Renal pelvis (tissue), 4 donors: ENCODE data around the gene UBE2S. TPM values are rescaled to one million over a fixed set of nuclear protein-coding genes. Genes with fewer than 3 reads are reported as not detected.
"Not testable (repeated sequence)": the region's sequence is repeated elsewhere in the genome, so short reads cannot be mapped to it uniquely, and the experiment has no call there.

Experiments
- DNase-seq: peaks from one replicate; pipeline ENCODE4 v3.0.0-alpha.2; 2013
- polyA plus RNA-seq, 3 donors: library from polyadenylated mRNA; unstranded; fragments of 120-200 nt; gene quantifications; one replicate each; pipeline ENCODE4 v1.2.1, GENCODE V29; 2013; ENCODE audit not compliant: insufficient read length in 3 of 3

UBE2S gene
- polyA plus RNA-seq, 3 donors: 45.2 to 74.8 (median 57.4) TPM

DNA sequence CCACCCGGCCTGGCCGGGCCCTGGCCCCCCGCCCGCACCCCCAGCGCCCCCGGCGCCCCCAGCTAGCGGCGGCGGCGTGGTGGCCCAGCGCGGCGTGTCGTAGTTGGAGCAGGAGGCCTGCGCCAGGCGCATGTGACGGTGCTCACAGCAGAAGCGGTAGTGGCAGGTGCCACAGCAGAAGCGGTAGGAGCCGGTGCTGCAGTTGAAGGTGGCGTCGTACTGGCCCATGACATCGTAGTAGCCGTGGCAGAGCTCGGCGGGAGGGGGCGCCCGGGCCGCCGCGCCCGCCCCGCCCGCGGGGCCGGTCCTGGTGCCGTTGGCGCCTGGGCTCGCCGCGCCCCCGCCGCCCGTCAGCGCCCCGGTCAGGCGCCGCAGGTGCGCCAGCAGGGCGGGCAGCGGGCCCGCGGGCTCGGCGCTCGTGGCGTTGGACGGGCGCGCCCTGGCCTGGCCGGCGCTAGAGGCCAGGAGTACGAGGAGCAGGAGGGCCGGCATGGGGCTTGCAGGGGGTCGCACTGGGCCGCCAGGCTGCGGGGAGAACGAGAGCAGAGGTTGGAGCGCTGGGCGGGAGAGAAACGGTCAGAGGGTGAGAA, 34.9 kb upstream of the UBE2S start:
- DNase-seq: no peak

DNA sequence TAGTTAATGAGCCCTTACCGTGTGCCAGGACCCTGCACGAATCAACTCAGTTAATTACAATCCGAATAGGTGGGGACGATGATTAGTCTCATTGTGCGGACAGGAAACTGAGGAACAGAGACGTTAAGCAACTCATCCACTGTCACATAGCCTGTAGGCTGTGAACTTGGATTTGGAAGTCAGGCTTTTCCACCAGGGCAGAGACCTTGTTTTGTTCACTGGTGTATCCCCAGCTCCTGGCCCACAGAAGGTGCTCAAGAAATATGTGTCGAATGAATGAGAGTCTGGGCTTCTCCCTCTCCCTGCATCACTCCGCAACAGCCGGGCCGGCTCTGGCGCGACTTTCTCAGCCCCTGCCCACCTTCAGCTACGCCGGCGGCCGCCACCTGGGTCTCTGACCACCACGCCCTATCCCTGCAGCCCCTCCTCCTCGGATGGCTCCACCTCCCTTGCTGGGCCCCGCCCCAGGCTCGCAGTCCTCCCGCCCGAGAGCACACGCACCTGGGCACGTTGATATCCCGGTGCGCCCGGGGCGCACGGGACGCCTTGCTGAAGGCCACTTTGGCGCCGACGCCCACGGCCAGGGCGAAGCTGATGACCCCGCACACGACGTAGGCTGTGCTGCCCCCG, 34.2 kb upstream of the UBE2S start:
- no peak for DNase-seq

DNA sequence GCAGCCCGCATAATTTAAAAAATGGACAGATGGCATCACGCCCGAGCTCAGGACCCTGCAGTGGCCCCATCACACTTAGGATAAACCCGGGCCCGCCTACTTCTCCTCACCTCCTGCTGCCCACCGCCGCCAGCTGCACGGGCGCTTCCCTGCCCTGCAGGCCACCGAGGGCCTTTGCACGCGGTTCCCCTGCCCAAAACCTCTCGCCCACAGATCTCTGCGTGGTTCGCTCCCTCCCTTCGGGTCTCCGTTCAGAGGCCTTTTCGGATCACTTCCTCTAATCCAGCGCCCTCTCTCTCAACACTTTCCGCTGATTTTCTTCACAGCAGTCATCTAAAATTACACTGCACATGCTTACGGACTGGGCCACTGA, 33.7 kb upstream of the UBE2S start:
- DNase-seq: no peak

DNA sequence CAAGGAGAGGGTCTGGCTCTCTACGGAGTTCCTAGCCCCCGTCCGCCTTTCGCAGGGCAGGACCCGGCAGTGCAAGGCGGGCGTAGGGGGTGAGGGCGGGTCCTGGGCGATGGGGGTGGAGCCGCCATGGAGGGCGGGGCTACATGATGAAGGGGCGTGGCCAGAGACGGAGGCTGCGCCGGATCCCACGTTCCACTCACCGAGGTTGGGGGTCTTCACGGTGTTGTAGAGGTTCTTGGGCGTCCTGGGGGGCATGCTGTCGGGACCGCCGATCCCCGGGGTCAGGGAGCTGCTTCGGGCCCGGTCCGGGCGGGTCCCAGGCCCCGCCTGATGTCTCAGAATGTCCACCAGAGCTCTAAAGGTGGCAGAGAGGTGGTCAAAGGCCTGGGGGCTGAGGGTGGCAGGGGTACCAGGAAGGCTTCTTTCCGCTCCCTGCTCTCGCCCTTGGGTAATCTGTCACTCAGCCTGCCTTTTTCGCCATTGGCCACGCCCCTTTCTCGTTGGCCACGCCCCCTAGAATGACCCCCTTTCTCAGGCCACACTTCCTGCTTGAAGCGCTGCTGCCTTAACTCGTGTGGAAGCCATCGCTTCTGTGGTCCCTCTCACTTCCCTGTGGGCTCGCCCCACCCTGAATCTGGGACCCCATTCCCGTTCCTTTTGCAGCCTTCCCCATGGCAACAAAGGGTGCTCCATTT, 33.0 kb upstream of the UBE2S start:
- no peak for DNase-seq

DNA sequence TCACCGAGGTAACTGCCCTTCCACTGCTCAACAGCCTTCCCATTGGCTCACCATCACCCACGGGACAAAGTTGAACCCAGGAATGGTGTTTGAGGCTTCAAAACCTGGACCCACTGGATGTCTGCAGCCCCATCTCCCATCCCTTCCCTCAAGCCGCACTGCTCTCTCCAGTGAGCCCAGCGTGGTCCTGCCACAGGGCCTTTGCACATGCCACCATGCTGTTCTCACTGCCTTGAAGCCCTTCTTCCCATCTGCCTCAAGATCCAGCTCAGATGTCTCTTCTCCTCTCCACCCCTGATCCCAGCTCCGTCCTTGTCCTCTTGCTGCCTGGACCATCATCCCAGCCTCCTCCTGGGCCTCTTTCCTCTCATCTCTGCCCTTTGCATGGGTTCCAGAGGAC, 31.5 kb upstream of the UBE2S start:
- no peak for DNase-seq

DNA sequence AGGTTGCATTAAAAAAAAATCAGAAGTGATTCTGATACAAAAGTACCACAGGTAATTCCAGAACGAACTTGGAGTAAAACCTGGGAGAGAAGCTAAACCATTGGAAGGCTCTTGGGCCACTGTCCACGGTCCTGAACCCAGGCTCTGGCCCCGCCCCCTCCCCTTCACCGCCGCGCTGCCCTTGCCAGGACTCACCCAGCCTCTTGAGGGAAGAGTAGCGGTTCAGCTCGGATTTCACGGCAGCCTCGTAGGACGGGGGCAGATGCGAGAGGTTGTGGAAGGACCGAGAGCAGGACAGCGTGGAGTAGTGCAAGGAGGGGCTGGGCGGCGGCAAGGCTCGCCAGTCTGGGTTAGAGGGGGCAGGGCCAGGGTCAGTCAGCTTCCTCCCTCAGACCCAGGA, 29.8 kb upstream of the UBE2S start:
- DNase-seq: peak; percentile 77

DNA sequence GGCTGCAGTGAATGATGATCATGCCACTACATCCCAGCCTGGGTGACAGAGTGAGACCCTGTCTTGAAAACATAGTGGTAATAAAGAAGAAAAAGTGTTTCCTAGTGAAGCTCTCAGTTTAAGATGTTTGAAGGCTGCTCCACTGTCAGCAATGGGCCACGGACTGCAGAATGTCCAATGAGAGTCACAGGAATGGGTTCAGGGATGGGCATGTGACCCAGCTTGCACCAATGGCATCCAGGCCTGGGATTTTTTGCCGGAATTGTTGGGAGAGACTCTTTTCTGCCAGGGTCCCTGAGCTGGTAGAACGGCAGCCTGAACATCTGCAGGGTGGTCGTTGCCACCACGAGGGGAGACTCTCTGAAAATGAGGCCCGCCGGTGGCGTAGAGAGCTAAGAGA, 29.3 kb upstream of the UBE2S start:
- no peak for DNase-seq

DNA sequence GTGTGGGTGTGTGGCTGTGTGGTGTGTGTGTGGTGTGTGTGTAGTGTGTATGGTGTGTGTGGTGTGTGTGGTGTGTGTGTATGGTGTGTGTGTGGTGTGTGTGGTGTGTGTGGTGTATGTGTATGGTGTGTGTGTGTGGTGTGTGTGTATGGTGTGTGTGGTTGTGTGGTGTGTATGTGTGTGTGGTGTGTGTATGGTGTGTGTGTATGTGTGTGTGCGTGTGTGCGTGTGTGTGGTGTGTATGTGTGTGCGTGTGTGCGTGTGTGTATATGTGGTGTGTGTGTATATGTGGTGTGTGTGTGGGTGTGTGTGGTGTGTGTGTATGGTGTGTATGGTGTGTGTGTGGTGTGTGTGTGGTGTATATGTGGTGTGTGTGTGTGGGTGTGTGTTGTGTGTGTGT, 27.4 kb upstream of the UBE2S start:
- DNase-seq: no peak

DNA sequence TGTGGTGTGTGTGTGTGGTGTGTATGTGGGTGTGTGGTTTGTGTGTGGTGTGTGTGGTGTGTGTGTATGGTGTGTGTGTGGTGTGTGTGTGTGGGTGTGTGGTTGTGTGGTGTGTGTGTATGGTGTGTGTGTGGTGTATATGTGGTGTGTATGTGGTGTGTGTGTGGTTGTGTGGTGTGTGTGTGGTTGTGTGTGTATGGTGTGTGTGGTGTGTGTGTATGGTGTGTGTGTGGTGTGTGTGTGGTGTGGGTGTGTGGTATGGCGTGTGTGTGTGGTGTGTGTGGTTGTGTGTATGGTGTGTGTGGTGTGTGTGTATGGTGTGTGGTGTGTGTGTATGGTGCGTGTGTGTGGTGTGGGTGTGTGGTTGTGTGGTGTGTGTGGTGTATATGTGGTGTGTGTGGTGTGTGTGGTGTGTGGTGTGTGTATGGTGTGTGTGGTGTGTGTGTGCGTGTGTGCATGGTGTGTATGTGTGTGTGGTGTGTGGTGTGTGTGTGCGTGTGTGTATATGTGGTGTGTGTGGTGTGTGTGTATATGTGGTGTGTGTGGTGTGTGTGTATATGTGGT, 26.9 kb upstream of the UBE2S start:
- no peak for DNase-seq

DNA sequence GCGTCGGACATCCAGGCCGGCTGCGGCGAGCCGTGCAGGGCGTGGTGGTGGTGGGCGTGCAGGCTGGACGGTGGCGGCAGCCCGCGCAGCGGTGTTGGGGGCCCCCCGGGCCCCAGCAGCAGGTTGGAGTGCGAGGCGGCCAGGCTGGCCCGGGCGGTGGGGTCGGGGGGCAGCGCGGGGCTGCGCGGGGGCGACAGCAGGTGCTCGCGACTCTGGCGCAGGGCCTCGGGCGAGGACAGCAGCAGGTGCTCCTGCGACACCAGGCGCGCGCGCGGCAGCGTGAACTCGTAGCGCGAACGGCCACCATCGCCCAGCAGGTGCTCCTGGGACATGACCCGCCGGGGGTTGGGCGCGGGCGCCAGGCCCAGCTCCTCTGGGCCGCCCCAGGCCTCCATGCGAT, 25.7 kb upstream of the UBE2S start:
- no peak for DNase-seq

DNA sequence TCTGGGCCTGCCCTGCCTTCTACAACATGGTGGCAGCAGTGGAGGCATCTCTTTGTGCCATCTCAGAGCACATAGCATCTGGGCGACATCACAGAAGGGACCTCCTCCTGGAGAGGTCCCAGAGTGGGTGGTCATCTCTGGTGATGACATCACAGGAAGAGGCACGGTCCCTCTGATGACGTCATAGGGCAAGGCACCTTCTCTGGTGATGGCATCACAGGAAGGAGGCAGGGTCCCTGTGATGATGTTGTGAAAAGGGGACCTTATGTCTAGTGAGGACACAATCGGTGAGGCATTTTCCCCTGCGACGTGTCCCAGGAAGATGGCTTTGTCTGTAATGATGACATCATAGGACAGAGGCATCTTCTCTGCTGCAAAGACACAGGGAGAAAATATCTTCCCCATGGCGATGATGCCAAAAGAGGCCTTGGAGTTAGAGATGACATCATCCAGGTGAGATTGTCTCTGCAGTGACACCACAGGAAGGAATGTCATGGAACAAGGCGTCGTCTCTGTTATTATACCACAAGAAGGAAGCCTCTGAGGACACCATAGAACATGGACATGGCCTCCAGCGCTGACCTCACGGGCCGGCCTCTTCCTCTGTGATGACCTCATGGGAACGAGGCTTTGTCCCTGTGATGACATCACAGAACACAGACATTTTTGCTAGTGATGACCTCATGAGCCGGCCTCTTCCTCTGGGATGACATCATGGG, 24.8 kb upstream of the UBE2S start:
- no peak for DNase-seq

DNA sequence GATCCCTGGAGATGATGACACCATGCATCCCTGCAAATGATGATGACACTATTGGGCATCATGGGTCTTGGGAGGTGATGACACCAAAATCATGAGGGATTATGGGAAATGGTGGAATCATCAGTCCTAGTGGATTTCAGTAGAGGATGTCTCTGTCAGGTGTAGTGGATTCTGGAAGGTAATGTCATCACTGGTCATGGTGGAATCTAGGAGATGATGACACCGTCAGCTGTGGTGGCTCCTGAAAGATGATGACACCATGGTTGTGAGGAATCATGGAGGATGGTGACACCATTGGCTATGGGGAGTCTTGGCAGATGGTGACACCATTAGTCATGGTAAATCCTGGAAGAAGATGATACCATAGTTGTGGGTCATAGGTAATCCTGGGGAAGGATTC, 23.6 kb upstream of the UBE2S start:
- DNase-seq: no peak

DNA sequence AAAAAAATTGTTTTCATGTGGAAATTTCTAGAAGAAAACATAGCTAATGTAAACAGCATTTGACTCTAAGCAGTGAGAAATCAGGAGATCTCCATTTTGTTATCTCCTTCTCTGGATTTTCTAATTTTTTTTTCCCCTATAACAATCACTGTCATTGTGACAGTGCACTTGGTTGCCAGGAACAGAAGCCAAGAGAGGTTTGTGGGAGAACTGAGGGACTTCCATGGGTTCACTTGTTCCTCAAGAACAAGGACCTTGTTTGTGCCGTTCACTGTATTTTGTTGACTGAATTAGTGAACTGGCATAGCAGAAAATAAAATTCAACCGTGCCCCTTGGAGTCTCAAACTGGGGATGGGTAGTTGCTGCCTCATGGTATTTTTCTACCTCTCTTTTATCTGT, 18.5 kb upstream of the UBE2S start:
- no peak for DNase-seq

DNA sequence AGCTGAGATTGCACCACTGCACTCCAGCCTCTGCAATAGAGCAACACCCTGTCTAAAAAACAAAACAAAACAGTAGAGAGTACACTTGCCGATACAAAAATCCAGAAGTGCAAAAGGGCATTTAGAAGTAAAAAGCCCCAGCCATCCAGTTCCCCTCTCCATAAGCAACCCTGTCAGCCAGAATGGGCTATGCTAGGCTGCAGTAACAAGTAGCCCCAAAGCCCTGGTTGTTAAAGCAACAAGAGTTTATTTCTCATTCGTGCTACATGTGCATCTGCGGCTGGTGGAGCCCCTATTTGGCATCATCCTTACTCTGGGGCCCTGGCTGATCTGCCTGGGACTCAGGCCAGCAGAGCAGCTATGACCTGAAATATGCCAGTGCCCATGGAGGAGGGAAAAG, 16.9 kb upstream of the UBE2S start:
- DNase-seq: no peak

DNA sequence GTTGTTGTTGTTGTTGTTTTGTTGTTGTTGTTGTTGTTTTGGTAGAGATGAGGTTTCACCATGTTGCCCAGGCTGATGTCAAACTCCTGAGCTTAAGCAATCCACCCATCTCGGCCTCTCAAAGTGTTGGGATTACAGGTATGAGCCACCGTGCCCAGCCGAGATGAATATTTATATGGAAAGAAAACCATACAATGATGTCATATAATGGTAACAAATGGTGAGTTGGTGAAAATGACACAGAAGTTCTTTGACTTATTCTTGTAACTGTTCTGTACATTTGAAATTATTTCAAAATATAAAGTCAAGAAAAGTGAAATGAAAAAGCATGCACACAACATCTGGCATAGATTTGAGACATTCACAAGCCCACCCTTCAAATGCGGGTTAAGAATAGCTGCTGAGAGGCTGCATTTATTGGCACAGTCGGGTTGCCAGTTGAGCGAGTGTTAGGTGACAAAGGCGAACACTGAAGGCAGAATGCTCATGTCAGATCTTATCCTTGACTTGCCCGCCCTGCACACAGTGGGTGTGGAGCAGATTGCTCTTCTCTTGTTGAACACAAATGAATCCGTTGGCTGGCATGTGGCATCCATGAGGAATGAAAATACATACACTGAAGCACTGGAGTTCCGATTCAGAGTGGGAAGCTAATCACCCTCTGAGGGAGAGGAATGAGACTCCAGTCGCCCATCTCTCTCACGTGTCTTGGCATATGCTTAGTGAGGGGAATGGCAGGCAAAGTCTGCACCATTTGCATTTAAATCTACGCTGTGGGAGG, 15.8 kb upstream of the UBE2S start:
- no peak for DNase-seq

DNA sequence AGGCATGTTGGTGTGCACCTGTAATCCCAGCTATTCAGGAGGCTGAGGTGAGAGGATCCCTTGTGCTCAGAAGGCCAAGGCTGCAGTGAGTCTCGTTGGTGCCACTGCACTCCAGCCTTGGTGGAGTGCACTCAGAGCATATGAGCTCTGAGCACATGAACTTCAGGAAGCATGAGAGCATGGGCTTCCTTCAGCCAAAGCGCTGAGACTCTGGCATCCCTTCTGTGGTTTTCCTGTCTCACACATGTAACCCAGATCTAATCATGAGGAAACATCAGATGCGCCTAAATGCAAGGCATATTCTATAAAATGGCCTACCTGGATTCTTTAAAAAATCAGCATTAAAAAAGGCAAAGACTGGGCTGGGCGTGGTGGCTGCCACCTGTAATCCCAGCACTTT, 13.7 kb upstream of the UBE2S start:
- DNase-seq: not testable (repeated sequence)

DNA sequence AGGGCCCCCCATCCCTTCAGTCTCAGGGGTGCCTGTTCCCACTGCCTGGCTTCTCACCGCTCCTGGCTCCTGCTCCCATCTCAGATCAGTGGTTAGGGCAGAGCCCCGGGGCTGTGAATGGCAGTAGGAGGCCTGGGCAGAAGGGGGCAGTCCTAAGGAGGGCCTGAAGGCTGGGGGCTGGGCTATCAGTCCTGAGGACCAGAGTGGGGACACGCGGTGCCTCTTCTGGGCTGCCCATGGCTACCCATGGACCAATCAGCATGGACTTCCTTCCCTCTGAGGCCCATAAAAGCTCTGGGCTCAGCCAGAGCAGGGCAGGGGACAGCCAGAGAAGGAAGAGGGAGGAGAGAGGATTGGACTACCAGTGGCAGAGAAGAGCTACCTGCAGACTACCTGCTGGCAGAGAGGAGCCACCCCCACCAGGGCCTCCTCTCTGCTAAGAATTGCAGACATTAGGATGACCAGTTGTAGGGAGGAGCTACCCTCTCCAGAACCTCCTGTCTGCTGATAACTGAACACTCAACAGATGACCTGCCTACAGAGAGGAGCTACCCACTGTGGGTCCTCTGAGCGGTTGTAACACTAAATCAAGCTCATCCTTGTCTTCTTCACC, 12.1 kb upstream of the UBE2S start:
- no peak for DNase-seq

DNA sequence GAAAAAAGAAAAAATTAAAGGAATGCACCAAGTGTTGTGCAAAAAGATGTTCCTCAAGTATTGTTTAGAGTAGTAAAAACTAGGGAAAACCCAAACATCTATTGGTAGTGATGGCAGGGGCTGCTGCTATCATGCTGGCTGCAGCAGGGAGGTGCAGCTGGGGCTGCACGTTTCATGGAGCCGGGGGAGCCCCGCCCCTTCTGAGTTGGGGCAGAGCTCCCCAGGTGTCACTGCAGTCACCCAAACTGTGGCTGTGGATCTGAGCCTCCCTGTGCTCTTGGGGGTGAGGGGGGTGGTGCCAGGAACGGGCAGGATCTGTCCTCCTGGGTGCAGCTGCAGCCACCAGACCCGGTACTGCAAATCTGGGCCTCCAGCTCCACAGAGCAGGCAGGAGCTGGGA, 11.5 kb upstream of the UBE2S start:
- DNase-seq: no peak

DNA sequence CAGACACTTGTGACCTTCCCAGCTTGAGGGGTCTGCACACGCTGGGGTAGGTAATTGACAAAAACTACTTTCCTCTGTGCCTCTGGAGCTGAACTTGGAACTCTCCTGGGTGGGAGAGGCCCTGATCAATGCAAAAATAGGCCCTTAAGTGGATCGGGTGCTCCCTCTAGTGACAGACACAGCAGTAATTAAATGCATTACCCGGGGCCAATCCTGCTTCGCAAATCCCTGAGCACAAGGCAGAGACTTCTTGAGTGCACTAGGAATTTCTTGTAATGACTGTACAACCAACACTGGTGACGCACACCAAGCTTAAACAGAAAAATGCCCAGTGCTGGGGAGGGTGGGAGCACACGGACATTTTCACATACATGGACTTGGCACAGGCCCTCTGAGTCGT, 10.6 kb upstream of the UBE2S start:
- DNase-seq: peak; percentile 82

DNA sequence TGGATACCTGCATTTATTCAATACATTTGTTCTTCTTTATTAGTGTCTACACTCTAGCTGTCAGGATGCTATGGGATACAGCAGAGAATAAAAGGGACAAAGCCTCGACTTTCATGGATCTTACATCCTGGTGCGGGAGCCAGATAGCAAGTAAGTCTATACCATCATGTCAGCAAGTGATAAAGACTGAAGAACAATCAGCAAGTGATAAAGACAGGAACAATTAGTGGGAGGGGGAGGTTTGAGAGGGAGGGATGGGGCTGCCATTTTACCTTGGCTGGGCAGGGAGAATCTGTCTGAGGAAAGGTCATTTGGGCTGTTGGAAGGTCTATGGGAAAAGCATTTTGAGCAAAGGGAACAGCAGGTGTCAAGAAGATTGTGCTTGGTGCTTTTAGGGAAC, 2.6 kb upstream of the UBE2S start:
- DNase-seq: no peak

DNA sequence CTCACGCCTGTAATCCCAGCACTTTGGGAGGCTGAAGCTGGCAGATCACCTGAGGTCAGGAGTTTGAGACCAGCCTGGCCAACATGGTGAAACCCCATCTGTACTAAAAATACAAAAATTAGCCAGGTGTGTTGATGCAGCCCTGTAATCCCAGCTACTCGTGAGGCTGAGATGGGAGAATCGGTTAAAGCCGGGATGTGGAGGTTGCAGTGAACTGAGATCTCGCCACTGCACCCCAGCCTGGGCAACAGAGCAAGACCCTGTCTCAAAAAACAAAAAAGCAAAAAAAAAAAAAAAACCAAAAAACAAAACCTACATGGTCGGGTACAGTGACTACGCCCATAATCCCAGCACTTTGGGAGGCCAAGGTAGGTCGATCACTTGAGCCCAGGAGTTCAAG, 1.6 kb upstream of the UBE2S start:
- not testable (repeated sequence) for DNase-seq

DNA sequence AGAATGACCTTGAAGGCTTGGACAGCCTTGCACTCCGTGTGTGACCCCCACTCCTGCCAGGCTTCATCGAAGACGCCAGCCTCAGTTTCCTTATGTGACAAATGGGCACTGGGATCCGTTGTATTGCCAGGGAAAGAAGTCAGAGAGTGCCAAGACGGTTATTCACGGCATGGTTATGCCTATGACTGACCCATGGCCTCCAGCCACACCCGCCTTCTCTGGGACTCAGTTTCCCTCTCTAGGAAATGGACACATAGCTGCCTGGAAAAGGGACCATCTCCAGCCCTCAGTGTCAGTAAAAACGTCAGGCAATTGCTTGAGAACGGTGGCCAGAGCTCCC, 915 bp upstream of the UBE2S start:
- DNase-seq: no peak
